T47D (cell line): ENCODE data around the gene CST9L.

Experiments
- DNase-seq, 2 experiments: peaks; one replicate each; pipeline versions ENCODE4 v3.0.0 to v3.0.0-alpha.2; 2011 to 2012; ENCODE audit warnings: low read depth in 1 of 2, low spot score in 1 of 2
- JUND ChIP-seq: IDR thresholded peaks from 2 replicates; pipeline ENCODE4 v1.6.1; 2012; ENCODE audit warnings: low read depth
- in situ Hi-C: cut with HindIII; loops from 2 replicates; pipeline ENCODE4 v1.10.0; 2016; ENCODE audit warnings: low sequenced_read_pairs, low pct_unique_long_range_greater_than_20kb

CST9L gene

GRCh38 chr20:23532533-23532932, 35.8 kb downstream of the CST9L start:
- in situ Hi-C loops = no loop called here
- no peak for DNase-seq
- TF ChIP-seq JUND = no peak

DNA sequence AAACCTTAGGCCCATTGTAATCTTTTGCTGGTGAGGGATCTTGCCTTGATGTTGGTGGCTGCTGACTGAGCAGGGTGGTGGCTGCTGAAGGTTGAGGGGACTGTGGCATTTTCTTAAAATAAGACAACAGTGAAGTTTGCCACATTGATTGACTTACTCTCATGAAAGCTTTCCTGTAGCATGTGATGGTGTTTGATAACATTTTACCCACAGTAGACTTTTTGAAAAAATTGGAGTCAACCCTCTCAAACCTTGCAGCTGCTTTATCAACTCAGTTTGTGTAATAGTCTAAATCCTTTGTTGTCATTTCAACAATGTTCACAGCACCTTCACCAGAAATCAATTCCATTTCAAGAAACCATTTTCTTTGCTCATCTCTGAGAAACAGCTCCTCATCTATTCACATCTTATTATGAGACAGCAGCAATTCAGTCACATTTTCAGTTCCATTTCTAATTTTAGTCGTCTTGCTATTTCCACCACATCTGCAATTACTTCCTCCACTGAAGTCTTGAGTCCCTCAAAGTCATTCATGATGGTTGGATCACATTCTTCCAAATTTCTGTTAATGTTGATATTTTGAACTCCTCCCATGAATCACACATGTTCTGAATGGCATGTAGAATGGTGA, 37.2 kb downstream of the CST9L start:
- in situ Hi-C loops = no loop called here
- DNase-seq = no peak
- TF ChIP-seq JUND = no peak

- no peak for TF ChIP-seq JUND
- DNase-seq = no peak
- in situ Hi-C loops = no loop called here
These were observed 39.3 kb downstream of the CST9L start for GRCh38 chr20:23528867-23529431.

GRCh38 chr20:23526850-23527249, 41.4 kb downstream of the CST9L start:
- in situ Hi-C loops = no loop called here
- no peak for TF ChIP-seq JUND
- no peak for DNase-seq

- DNase-seq = peak in 1 of 2 experiments; percentile 62
- in situ Hi-C loops = no loop called here
- TF ChIP-seq JUND = no peak
These were observed 44.1 kb downstream of the CST9L start for GRCh38 chr20:23524146-23524545.

DNA sequence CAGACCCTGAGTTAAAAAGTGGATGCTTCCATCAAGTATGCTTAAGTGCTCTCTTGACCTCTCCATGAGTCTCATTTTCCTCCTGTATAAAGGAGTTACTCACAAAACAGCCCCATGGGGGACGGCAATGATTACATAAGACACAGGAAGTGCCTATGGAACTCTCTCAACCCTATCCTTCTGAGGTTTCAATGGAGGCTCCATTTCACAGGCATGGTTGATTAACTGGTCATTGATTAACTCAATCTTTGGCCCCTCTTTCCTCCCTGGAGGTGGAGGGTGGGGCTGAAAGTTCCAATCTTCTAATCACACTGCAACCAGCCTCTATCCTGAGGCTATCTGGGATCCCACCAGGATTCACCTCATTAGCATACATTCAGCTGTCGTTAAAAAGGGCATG, 48.1 kb downstream of the CST9L start:
- no peak for DNase-seq
- TF ChIP-seq JUND = no peak
- in situ Hi-C loops = no loop called here

DNA sequence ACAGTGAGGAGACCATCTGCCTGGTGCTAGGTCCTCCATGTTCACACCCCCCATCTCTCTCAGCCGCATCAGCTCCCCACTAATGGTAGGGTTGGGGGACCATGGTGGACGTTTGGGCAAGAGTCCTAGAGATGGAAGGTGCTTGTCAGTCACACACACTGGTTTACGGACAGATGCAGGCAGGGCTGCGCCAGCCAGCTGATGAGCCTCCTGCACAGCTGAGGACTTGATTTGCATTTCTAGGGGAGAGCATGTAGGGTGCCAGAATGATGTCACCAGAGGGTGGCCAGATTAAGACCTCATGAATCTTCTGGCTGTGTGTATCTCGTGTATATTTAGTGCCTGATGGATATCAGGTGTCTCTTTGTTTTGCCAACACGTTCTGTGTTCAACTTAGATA, 48.7 kb downstream of the CST9L start:
- DNase-seq = no peak
- in situ Hi-C loops = no loop called here
- TF ChIP-seq JUND = no peak

DNA sequence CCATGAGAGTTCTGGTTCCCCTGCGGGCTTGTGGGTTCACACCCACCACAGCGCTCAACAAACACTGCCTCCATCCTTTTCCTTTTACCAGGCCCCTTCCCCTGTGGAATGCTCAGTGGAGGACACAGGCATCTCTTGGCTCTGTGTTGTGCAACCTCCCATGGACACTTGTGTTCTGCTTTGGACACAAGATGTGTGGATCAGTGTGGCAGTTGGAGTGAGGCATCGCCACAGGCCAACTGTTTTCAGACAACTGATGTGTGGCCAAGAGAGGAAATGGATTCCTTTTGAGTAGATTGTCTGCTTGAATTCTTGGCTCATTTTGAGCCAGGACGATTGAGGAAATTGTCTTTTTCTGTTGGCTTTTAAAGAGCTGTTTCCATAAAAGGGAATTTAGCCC, 50.6 kb downstream of the CST9L start:
- in situ Hi-C loops = no loop called here
- no peak for TF ChIP-seq JUND
- DNase-seq = no peak

GRCh38 chr20:23515250-23515939, 52.9 kb downstream of the CST9L start:
- DNase-seq = no peak
- in situ Hi-C loops = no loop called here
- TF ChIP-seq JUND = no peak

DNA sequence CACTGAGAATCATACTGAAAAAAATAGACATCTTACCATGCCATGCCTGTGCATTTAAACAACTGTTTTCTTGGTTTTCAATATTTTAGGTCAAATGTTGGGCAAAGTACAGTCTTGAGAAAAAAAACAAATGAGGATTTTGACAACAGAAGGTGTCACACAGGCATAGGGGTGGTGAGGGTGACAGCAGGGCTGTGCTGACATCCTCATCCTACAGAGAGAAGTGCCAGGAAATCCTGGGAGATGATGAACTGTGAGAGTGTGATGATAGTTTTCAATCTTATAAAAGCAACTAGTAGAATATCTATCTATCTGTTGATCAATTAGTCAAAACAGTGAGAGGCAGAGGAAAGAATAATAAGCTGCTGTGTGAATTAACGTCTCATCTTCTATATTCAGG, 53.4 kb downstream of the CST9L start:
- TF ChIP-seq JUND = no peak
- in situ Hi-C loops = no loop called here

More for the DNA sequence above, 53.4 kb downstream of the CST9L start:
- DNase-seq = no peak
